Urinary bladder (tissue), 4 donors: Measurements from ENCODE around the gene CST4. TPM values are rescaled to one million over a fixed set of nuclear protein-coding genes. Genes with fewer than 3 reads are reported as not detected.
A peak's percentile ranks its signal among the peaks of the same experiment; 100 is the strongest.
"Not testable (repeated sequence)": the region's sequence is repeated elsewhere in the genome, so short reads cannot be mapped to it uniquely, and the experiment has no call there.

ENCODE experiments used
- DNase-seq: peaks from one replicate; pipeline ENCODE4 v3.0.0-alpha.2; 2015; ENCODE audit errors: extremely low spot score
- H3K27ac ChIP-seq: one replicate; pipeline ENCODE4 v1.5.1; 2013; ENCODE audit warnings: low read depth, mild to moderate bottlenecking, moderate library complexity
- H3K36me3 ChIP-seq: one replicate; pipeline ENCODE4 v1.6.1; 2013; ENCODE audit warnings: mild to moderate bottlenecking, moderate library complexity; ENCODE audit not compliant: insufficient read depth
- H3K4me1 ChIP-seq: one replicate; pipeline ENCODE4 v1.6.1; 2013; ENCODE audit warnings: mild to moderate bottlenecking, moderate library complexity; ENCODE audit not compliant: insufficient read depth
- H3K4me3 ChIP-seq: one replicate; pipeline ENCODE4 v1.5.1; 2013; ENCODE audit warnings: low read depth, low read length
- WGBS: extraction: QIAGEN DNeasy Blood & Tissue Kit; methylation state at CpG from one replicate; pipeline ENCODE4 v1.1.7; 2013; 5-methylcytosine and 5-hydroxymethylcytosine counted together
- polyA plus RNA-seq: library from polyadenylated mRNA; stranded (reverse); fragments of 200-250 nt; gene quantifications from one replicate; pipeline ENCODE4 v1.2.3, GENCODE V29; 2013
- small RNA-seq: library from RNA; depleted of rRNA; stranded (forward); fragments of <200 nt; gene quantifications from one replicate; pipeline ENCODE3, GENCODE V24; 2014
- total RNA-seq: library from RNA; depleted of rRNA; stranded (reverse); fragments of >200 nt; gene quantifications from one replicate; pipeline ENCODE4 v1.2.3, GENCODE V29; 2014
- donor health status: healthy with polysubstance abuse.
- donor health status: healthy.

CST4 gene
- total and polyA plus RNA-seq, 2 donors, result not detected

- WGBS, result 81% methylated on average over 8 of the region's 8 CpGs
- Histone ChIP-seq H3K27ac (no peak overlapping the region), H3K36me3 (no peaks in the 10 kb centered on the region), H3K4me1 (no peaks in the 10 kb centered on the region), H3K4me3 (no peak overlapping the region)
- DNase-seq, result no peak
Measured at GRCh38 chr20:23639490-23639958, 49.3 kb downstream of the CST4 start.

DNA sequence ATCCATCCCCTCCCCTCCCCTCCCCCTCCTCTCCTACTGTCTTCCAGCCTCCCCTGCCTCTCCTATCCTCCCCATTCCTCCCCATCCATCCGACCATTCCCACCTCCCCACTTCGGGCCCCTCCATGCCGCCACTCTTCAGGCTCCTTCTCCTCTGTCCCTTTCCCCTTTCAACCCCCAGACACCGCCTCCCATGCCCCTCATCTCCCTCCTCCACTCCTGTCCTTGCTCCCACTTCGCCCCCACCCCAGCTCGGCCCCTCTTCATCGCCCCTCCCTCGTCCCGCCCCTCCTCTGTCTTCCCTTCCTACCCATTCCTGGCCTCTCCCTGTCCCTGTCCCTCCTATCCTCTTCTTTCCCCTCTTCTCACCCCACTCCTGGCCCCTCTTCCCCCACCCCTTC is 50.5 kb downstream of the CST4 start:
- peaks cover 2% of the 10 kb centered on the region for H3K36me3 ChIP-seq

GRCh38 chr20:23637282-23638221 is 51.3 kb downstream of the CST4 start, which contains the start of gene CST3:
CST3 (minus strand) TSS chr20:23637955; CDS start chr20:23637862, 93 bp downstream.
- DNase-seq, result peak; percentile 63
- peak within 1 kb of the TSS; percentile 94 for H3K27ac ChIP-seq
- H3K36me3 ChIP-seq, result peaks cover 2% of the 10 kb centered on the region
- no peaks in the 10 kb centered on the region for H3K4me1 ChIP-seq
- peak within 1 kb of the TSS; percentile 85 for H3K4me3 ChIP-seq
- under 1% methylated on average over 91 of the region's 92 CpGs for WGBS

More for the DNA sequence above, 50.5 kb downstream of the CST4 start:
- WGBS, result 67% methylated on average over 9 of the region's 9 CpGs
- Histone ChIP-seq H3K4me3 (no peak overlapping the region), H3K27ac (peak overlapping the region; percentile 3), H3K4me1 (no peaks in the 10 kb centered on the region)
- DNase-seq, result no peak

GRCh38 chr20:23636908-23637281 is 51.9 kb downstream of the CST4 start:
- Histone ChIP-seq H3K4me3 (peak overlapping the region; percentile 85), H3K4me1 (no peaks in the 10 kb centered on the region), H3K36me3 (peaks cover 2% of the 10 kb centered on the region), H3K27ac (peak overlapping the region; percentile 94)
- WGBS, result 26% methylated on average over 4 of the region's 4 CpGs
- DNase-seq, result no peak

DNA sequence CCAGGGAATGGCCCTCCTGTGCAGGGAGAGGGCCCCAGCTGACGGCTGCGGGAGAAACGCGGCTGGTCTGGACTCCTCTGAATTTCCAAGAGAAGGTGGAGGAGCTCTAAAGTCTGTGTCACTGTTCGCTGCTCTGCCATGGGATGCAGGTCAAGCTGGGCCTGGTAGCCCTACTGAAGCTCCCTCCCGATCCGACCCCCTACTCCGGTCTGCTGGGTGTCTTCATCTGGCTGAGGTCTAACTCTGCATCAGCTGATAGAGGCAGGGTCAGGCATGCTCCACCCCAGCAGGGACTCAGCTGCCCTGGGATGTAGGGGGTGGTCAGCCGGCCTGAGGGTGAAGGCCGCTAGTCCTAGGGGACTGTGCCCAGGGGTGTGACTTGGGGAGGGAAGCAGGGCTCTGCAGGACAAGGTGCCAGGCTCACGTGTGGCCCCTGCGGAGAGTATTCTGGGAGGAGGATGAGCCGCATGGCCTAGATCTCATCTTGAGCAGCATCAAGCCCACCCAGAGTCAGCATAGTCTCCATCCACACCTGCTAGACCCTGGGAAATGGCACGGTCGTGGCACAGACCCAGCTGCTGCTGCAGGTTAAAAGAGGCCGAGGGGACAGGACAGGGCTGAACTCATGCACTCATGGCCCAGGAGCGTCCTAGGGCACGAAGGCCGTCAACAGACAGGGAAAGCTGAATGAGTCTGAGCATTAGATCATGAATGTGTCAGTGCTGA is 52.5 kb downstream of the CST4 start:
- peak overlapping the region; percentile 85 for H3K4me3 ChIP-seq
- no peak overlapping the region for H3K27ac ChIP-seq
- whole genome bisulfite sequencing, result 81% methylated on average over 19 of the region's 19 CpGs
- no peak for DNase-seq
- H3K4me1 ChIP-seq, result no peaks in the 10 kb centered on the region
- H3K36me3 ChIP-seq, result peaks cover 2% of the 10 kb centered on the region

DNA sequence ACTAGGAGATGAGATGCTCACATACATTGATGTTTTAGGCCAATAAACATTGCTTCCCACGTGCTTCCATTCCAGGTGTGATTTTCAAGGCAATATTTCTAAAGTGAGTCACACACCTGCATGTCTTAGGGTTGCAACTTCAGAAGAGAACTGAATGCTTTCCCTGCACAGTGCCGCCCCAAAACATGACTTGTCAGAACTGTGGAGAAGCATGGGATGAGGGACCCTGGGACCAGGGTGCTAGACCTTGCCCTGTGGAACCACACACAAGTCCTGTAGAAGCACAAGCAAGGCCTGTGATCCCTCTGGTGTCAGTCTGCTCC is 53.1 kb downstream of the CST4 start:
- H3K4me3 ChIP-seq, H3K36me3 ChIP-seq, DNase-seq, H3K4me1 ChIP-seq, H3K27ac ChIP-seq: not testable (repeated sequence)
- 78% methylated on average over 1 of the region's 2 CpGs for WGBS

Small RNA genes within 50 kb of the gene (small RNA-seq; reads per million reads assigned to genes)
- not detected for gene CST2P1

Other genes starting within 250 kb of the CST4 start
- gene CSTL1, start 249.4 kb downstream of the CST4 start, total RNA-seq, result not detected
- not detected for gene CSTL1, start 249.4 kb downstream of the CST4 start, polyA plus RNA-seq
- not detected for gene CST11, start 236.2 kb downstream of the CST4 start, total RNA-seq
- not detected for gene CST11, start 236.2 kb downstream of the CST4 start, polyA plus RNA-seq
- not detected for gene CST8, start 197.9 kb downstream of the CST4 start, total RNA-seq
- not detected for gene CST8, start 197.9 kb downstream of the CST4 start, polyA plus RNA-seq
- not detected for gene CST9L, start 120.6 kb downstream of the CST4 start, total RNA-seq
- gene CST9L, start 120.6 kb downstream of the CST4 start, polyA plus RNA-seq, result not detected
- gene CST9, start 83.1 kb downstream of the CST4 start, total RNA-seq, result not detected
- gene CST9, start 83.1 kb downstream of the CST4 start, polyA plus RNA-seq, result not detected
- 166 TPM for gene CST3, start 51.1 kb downstream of the CST4 start, total RNA-seq
- 1,484 TPM for gene CST3, start 51.1 kb downstream of the CST4 start, polyA plus RNA-seq
- gene CST1, start 61.9 kb upstream of the CST4 start, total RNA-seq, result not detected
- 12.8 TPM for gene CST1, start 61.9 kb upstream of the CST4 start, polyA plus RNA-seq
- gene CST2, start 137.7 kb upstream of the CST4 start, total RNA-seq, result not detected
- gene CST2, start 137.7 kb upstream of the CST4 start, polyA plus RNA-seq, result not detected
- gene CST5, start 190.7 kb upstream of the CST4 start, total RNA-seq, result not detected
- gene CST5, start 190.7 kb upstream of the CST4 start, polyA plus RNA-seq, result not detected